GM20000 (cell line): ENCODE measurements around the gene CD33.
A peak's percentile ranks its signal among the peaks of the same experiment; 100 is the strongest.

Source experiments
- DNase-seq: peaks from one replicate; pipeline ENCODE4 v3.0.0; 2012; ENCODE audit warnings: low spot score
- TF ChIP-seq, protein P1 (sequence below): IDR thresholded peaks from 2 replicates; pipeline ENCODE4 v1.5.1; 2012; ENCODE audit warnings: mild to moderate bottlenecking, control low read depth; ENCODE audit errors: extremely low read depth, missing control alignments

The CD33 gene

GRCh38 chr19:51259348-51260245 is 34.7 kb downstream of the CD33 start:
- peak; percentile 62 for DNase-seq
- TF ChIP-seq, protein P1, sequence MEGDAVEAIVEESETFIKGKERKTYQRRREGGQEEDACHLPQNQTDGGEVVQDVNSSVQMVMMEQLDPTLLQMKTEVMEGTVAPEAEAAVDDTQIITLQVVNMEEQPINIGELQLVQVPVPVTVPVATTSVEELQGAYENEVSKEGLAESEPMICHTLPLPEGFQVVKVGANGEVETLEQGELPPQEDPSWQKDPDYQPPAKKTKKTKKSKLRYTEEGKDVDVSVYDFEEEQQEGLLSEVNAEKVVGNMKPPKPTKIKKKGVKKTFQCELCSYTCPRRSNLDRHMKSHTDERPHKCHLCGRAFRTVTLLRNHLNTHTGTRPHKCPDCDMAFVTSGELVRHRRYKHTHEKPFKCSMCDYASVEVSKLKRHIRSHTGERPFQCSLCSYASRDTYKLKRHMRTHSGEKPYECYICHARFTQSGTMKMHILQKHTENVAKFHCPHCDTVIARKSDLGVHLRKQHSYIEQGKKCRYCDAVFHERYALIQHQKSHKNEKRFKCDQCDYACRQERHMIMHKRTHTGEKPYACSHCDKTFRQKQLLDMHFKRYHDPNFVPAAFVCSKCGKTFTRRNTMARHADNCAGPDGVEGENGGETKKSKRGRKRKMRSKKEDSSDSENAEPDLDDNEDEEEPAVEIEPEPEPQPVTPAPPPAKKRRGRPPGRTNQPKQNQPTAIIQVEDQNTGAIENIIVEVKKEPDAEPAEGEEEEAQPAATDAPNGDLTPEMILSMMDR, result peak; percentile 66

GRCh38 chr19:51263808-51264207 is 38.9 kb downstream of the CD33 start:
- no peak for DNase-seq
- TF ChIP-seq, protein P1, result no peak

- TF ChIP-seq, protein P1, result no peak
- DNase-seq, result no peak
Observed at GRCh38 chr19:51271067-51271466, 46.2 kb downstream of the CD33 start.

DNA sequence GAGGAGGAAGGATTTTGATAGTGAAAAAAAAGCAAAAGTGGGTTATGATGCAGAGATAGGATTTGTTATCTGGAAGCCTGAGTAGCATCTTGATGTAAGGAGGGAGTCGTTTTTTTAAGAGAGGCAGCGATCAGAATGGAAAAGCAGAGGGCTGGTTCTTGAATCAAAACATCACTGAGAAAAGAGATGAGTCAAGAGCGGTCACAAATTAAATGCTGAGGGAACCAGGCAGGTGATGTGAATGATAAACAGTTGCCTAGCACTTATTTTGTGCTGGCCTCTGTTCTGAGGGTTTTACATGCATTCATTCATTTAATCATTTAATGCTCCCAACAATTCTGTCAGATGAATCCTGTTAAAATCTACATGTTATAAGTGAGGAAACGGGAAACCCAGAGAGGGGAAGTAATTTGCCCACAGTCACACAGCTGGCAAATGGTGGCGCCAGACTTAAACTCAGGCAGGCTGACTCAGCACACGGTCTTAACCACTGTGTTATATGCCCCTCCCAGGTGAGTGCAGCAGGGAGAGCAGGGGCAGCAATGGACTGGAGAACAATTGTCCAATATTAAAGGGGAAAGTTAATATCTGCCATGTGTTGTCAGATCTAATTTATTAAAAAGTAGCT is 47.4 kb downstream of the CD33 start:
- DNase-seq, result no peak
- TF ChIP-seq, protein P1, result no peak

DNA sequence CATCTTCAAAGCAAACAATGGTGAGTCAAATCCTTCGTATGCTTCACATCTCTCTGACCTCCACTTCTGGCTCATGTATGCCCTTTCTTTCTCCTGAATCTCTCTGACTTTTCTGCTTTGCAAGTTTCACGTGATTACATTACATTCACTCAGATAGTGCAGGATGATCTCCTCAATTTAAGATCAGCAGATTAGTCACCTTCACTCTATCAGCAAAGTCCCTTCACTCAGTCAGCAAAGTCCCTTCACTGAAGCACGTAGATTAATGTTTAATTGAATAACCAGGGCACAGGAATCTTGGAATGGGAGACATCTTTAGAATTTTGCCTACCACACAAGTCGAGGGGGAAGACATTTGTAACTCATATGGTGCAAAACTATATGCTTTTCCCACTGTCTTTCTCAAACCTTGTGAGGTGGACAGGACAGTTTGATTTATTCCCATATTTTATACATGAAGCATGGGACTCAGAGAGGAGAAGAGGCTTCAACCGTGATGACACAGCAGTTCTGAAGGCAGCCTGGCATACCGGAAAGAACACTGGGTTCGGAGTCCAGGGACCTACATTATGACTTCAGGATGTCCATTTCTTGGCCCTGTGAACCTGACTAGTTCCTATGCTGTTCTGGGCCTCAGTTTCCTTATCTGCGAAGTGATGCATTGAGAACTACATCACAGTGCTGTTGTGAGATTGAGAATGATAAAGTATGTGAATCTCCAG is 49.3 kb downstream of the CD33 start:
- no peak for DNase-seq
- TF ChIP-seq, protein P1, result no peak

GRCh38 chr19:51277112-51277511 is 52.2 kb downstream of the CD33 start:
- TF ChIP-seq, protein P1, result no peak
- DNase-seq, result no peak

GRCh38 chr19:51282335-51282734 is 57.5 kb downstream of the CD33 start:
- TF ChIP-seq, protein P1, result no peak
- DNase-seq, result no peak
